Measurements from ENCODE around the gene RSAD2. TPM values are rescaled to one million over a fixed set of nuclear protein-coding genes. Genes with fewer than 3 reads are reported as not detected.

Gene RSAD2
- polyA plus RNA-seq, 4 donors: 0.81 to 3.7 (median 1.8) TPM

DNA sequence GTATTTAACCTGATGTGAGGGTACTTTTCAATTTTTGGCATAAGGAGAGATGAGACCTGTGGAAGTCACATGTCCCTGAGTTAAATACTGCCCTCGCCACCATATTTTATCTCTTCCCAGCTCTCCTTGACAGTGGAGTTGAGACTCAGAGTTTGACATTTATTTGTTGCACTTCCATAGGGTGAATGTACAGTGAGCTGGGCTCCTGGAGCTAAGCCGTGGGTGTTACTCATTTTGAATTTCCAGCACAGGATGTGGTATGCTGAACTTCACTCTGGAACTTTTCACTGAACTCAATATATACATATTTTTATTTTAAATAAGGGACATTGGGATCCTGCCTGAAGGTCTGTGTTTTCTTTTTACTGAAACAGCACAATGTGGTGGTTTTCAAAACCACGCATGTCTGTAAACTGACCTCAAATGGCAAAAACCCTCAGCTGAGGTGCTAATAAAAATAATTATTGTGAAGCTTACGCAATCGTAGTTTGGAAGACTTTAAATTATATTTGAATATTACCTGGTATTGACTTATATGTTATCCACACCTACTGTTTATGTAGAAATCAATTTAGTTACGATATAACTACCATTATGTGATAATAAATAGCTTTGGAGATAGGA lies 51.7 kb downstream of the RSAD2 start:
- Histone ChIP-seq H3K9me3 (ENCODE audit: control insufficient read depth in 2 of 2, insufficient read depth in 1 of 2, low read depth in 1 of 2, low read length in 1 of 2) (no peaks in the 10 kb centered on the region), H3K4me1 (ENCODE audit: control insufficient read depth in 3 of 3, insufficient read depth in 2 of 3, low read depth in 1 of 3, low read length in 2 of 3) (peaks cover 0 to 5% (median 0%) of the 10 kb centered on the region in 3 donors), H3K36me3 (ENCODE audit: control insufficient read depth in 3 of 3, insufficient read depth in 2 of 3, low read depth in 1 of 3, low read length in 3 of 3) (no peaks in the 10 kb centered on the region), H3K27ac (ENCODE audit: low read depth in 1 of 3, low read length in 2 of 3) (no peak overlapping the region), H3K4me3 (ENCODE audit: low read depth in 1 of 3, low read length in 3 of 3) (no peak overlapping the region), H3K27me3 (ENCODE audit: control insufficient read depth in 3 of 3, insufficient read depth in 3 of 3, low read length in 3 of 3) (no peaks in the 10 kb centered on the region)
- no peak for FAIRE-seq
- WGBS, 3 donors: 60 to 73% (median 69%) methylated on average over 6 of the region's 6 CpGs
- DNase-seq: no peak

DNA sequence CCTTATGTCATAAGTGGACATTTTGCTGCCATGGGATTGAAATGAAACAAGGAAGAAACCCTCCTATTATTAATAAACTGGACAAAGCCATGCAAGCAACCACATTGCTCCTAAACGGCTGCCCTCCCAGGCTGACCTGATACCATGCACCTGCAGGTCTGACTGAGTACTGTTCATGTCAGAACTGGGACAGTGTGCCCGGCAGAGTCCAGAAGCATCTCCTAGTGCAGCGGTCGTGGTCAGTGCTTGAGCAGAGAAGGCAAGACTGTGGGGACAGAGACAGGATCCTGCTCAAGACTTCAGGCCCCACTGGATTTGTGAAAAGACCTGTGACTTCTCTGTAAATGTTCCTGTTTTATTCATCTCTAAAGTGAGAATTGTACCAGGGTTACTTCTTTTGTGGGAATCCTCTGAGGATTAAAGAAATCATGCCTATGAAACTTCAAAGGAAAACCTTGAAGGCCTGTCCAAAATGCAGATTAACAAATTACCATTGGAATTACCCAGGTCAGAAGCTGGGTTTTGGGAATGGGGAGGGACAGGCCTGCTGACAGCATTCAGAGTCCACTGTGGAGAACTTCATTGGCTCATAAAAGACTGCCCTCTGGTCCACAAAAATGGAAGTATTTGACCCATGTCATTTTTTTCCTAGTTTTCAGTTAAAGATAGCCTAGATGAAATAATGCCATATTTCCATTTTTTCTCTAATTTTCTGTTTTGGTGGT lies 53.5 kb downstream of the RSAD2 start:
- H3K4me1 ChIP-seq (ENCODE audit: control insufficient read depth in 3 of 3, insufficient read depth in 2 of 3, low read depth in 1 of 3, low read length in 2 of 3): peaks cover 0 to 5% (median 0%) of the 10 kb centered on the region in 3 donors
- H3K9me3 ChIP-seq (ENCODE audit: control insufficient read depth in 2 of 2, insufficient read depth in 1 of 2, low read depth in 1 of 2, low read length in 1 of 2): no peaks in the 10 kb centered on the region
- H3K4me3 ChIP-seq (ENCODE audit: low read depth in 1 of 3, low read length in 3 of 3): no peak overlapping the region
- no peaks in the 10 kb centered on the region for H3K36me3 ChIP-seq (ENCODE audit: control insufficient read depth in 3 of 3, insufficient read depth in 2 of 3, low read depth in 1 of 3, low read length in 3 of 3)
- H3K27me3 ChIP-seq (ENCODE audit: control insufficient read depth in 3 of 3, insufficient read depth in 3 of 3, low read length in 3 of 3): no peaks in the 10 kb centered on the region
- no peak for FAIRE-seq
- WGBS, 3 donors: 79 to 81% (median 80%) methylated on average over 4 of the region's 4 CpGs
- H3K27ac ChIP-seq (ENCODE audit: low read depth in 1 of 3, low read length in 2 of 3): no peak overlapping the region
- no peak for DNase-seq

DNA sequence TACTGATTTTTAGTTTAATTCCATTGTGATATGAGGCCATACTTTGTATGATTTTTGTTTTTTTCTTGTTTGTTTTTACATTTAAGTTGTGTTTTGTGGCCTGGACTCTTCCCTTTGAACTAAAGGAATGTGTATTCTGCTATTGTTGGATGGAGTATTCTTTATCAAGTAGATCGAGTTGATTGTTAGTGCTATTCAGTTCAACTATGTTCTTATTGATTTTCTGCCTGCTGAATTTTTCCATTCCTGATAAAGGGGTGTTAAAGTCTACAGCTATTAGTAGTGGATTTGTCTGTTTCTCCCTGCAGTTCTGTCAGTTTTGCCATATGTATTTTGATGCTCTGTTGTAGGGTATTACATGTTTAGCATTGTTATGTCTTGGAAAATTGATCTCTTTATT lies 54.2 kb downstream of the RSAD2 start:
- no peaks in the 10 kb centered on the region for H3K27me3 ChIP-seq (ENCODE audit: control insufficient read depth in 3 of 3, insufficient read depth in 3 of 3, low read length in 3 of 3)
- no peak overlapping the region for H3K27ac ChIP-seq (ENCODE audit: low read depth in 1 of 3, low read length in 2 of 3)
- H3K4me1 ChIP-seq (ENCODE audit: control insufficient read depth in 3 of 3, insufficient read depth in 2 of 3, low read depth in 1 of 3, low read length in 2 of 3): peaks cover 0 to 5% (median 0%) of the 10 kb centered on the region in 3 donors
- DNase-seq (peak in 1 of 2 donors; percentile 40), FAIRE-seq (no peak)
- H3K9me3 ChIP-seq (ENCODE audit: control insufficient read depth in 2 of 2, insufficient read depth in 1 of 2, low read depth in 1 of 2, low read length in 1 of 2): no peaks in the 10 kb centered on the region
- H3K4me3 ChIP-seq (ENCODE audit: low read depth in 1 of 3, low read length in 3 of 3): no peak overlapping the region
- no peaks in the 10 kb centered on the region for H3K36me3 ChIP-seq (ENCODE audit: control insufficient read depth in 3 of 3, insufficient read depth in 2 of 3, low read depth in 1 of 3, low read length in 3 of 3)
- 17 to 60% (median 33%) methylated on average over 1 of the region's 1 CpG for WGBS, 3 donors

DNA sequence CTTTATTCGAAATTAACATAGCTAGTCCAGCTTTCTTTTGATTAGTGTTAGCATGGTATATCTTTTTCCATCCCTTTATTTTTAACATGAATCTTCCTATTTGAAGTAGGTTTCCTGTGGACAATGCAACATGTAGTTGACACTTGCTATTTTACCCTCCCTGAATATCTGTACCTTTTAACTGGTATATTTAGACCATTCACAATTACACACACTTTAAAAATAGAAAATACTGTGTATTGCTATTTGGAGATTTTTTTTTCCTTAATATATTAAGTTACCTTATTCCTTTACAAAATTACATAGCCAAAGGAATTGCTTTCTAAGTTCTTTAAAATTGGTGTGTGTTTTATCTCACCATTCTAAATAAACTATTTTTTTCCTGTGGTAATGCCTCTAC lies 54.6 kb downstream of the RSAD2 start:
- no peak for FAIRE-seq
- no peak for DNase-seq
- Histone ChIP-seq H3K27me3 (ENCODE audit: control insufficient read depth in 3 of 3, insufficient read depth in 3 of 3, low read length in 3 of 3) (no peaks in the 10 kb centered on the region), H3K4me3 (ENCODE audit: low read depth in 1 of 3, low read length in 3 of 3) (no peak overlapping the region), H3K36me3 (ENCODE audit: control insufficient read depth in 3 of 3, insufficient read depth in 2 of 3, low read depth in 1 of 3, low read length in 3 of 3) (no peaks in the 10 kb centered on the region), H3K27ac (ENCODE audit: low read depth in 1 of 3, low read length in 2 of 3) (no peak overlapping the region), H3K9me3 (ENCODE audit: control insufficient read depth in 2 of 2, insufficient read depth in 1 of 2, low read depth in 1 of 2, low read length in 1 of 2) (no peaks in the 10 kb centered on the region), H3K4me1 (ENCODE audit: control insufficient read depth in 3 of 3, insufficient read depth in 2 of 3, low read depth in 1 of 3, low read length in 2 of 3) (peaks cover 0 to 2% (median 0%) of the 10 kb centered on the region in 3 donors)
- 73 to 88% (median 74%) methylated on average over 1 of the region's 1 CpG for WGBS, 3 donors

DNA sequence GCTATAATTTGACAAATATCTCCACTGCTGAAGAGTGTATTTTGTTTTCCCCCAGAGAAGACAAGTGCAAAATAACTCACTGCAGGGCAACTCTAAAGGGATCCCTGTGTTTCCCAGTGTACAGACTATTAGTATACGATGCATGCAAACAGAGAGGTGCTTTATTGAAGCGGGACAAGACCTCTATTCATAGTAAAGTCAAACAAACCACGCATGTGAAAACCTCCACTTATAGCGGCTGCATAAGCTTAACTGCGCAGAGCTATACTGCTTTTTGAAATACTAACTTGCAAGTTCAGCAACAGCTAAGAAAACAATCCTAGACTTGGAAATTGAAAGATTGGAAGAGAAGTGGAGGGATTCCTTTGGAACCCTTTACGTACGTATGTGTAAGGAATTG lies 55.3 kb downstream of the RSAD2 start:
- Histone ChIP-seq H3K4me1 (ENCODE audit: control insufficient read depth in 3 of 3, insufficient read depth in 2 of 3, low read depth in 1 of 3, low read length in 2 of 3) (no peaks in the 10 kb centered on the region), H3K27ac (ENCODE audit: low read depth in 1 of 3, low read length in 2 of 3) (no peak overlapping the region), H3K36me3 (ENCODE audit: control insufficient read depth in 3 of 3, insufficient read depth in 2 of 3, low read depth in 1 of 3, low read length in 3 of 3) (no peaks in the 10 kb centered on the region), H3K4me3 (ENCODE audit: low read depth in 1 of 3, low read length in 3 of 3) (no peak overlapping the region), H3K27me3 (ENCODE audit: control insufficient read depth in 3 of 3, insufficient read depth in 3 of 3, low read length in 3 of 3) (no peaks in the 10 kb centered on the region), H3K9me3 (ENCODE audit: control insufficient read depth in 2 of 2, insufficient read depth in 1 of 2, low read depth in 1 of 2, low read length in 1 of 2) (no peaks in the 10 kb centered on the region)
- DNase-seq: no peak
- no peak for FAIRE-seq
- 93 to 96% (median 94%) methylated on average over 7 of the region's 7 CpGs for WGBS, 3 donors

DNA sequence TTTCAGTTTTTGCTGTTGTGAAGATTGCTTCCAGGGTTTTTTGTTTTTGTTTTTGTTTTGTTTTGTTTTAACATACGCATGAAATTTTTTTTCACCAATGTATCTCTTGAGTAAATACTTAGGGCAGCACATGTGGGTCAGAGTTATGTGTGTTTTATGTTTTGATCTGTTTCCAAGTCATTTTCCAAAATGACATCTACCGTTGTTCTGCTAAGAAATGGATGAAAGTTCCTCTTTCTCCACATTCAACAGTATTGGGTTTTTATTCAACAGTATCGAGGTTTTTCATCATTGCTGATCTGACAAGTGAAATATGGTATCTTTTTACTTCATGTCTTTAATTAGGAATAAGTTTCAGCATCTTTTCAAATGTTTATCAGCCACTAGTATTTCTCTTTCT lies 56.3 kb downstream of the RSAD2 start:
- WGBS, 3 donors: 82 to 86% (median 83%) methylated on average over 3 of the region's 3 CpGs
- DNase-seq: no peak
- Histone ChIP-seq H3K27me3 (ENCODE audit: control insufficient read depth in 3 of 3, insufficient read depth in 3 of 3, low read length in 3 of 3) (no peaks in the 10 kb centered on the region), H3K9me3 (ENCODE audit: control insufficient read depth in 2 of 2, insufficient read depth in 1 of 2, low read depth in 1 of 2, low read length in 1 of 2) (no peaks in the 10 kb centered on the region), H3K36me3 (ENCODE audit: control insufficient read depth in 3 of 3, insufficient read depth in 2 of 3, low read depth in 1 of 3, low read length in 3 of 3) (no peaks in the 10 kb centered on the region), H3K27ac (ENCODE audit: low read depth in 1 of 3, low read length in 2 of 3) (no peak overlapping the region), H3K4me3 (ENCODE audit: low read depth in 1 of 3, low read length in 3 of 3) (no peak overlapping the region), H3K4me1 (ENCODE audit: control insufficient read depth in 3 of 3, insufficient read depth in 2 of 3, low read depth in 1 of 3, low read length in 2 of 3) (no peaks in the 10 kb centered on the region)
- FAIRE-seq: no peak

DNA sequence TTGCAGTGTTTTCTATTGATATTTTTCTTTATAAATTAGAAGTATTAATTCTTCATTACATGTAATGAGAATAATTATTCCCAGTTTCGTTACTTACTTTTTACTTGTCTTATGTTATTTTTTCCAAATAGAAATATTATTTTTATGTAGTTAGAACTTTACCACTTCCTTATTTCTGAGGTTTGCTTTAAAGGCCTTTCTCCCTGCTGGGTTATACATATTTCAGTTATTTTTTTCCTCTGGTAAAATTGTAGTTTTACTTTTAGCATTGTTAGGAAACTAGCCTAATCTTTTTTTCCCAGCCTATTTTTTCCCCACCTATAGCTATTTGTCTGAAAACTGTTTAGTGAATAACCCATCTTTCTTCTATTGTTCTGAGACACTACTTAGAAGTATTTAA lies 56.8 kb downstream of the RSAD2 start:
- 71 to 83% (median 74%) methylated on average over 1 of the region's 1 CpG for WGBS, 3 donors
- Histone ChIP-seq H3K4me1 (ENCODE audit: control insufficient read depth in 3 of 3, insufficient read depth in 2 of 3, low read depth in 1 of 3, low read length in 2 of 3) (no peaks in the 10 kb centered on the region), H3K27ac (ENCODE audit: low read depth in 1 of 3, low read length in 2 of 3) (no peak overlapping the region), H3K4me3 (ENCODE audit: low read depth in 1 of 3, low read length in 3 of 3) (no peak overlapping the region), H3K9me3 (ENCODE audit: control insufficient read depth in 2 of 2, insufficient read depth in 1 of 2, low read depth in 1 of 2, low read length in 1 of 2) (no peaks in the 10 kb centered on the region), H3K27me3 (ENCODE audit: control insufficient read depth in 3 of 3, insufficient read depth in 3 of 3, low read length in 3 of 3) (no peaks in the 10 kb centered on the region), H3K36me3 (ENCODE audit: control insufficient read depth in 3 of 3, insufficient read depth in 2 of 3, low read depth in 1 of 3, low read length in 3 of 3) (no peaks in the 10 kb centered on the region)
- FAIRE-seq (peak; percentile 64), DNase-seq (no peak)

DNA sequence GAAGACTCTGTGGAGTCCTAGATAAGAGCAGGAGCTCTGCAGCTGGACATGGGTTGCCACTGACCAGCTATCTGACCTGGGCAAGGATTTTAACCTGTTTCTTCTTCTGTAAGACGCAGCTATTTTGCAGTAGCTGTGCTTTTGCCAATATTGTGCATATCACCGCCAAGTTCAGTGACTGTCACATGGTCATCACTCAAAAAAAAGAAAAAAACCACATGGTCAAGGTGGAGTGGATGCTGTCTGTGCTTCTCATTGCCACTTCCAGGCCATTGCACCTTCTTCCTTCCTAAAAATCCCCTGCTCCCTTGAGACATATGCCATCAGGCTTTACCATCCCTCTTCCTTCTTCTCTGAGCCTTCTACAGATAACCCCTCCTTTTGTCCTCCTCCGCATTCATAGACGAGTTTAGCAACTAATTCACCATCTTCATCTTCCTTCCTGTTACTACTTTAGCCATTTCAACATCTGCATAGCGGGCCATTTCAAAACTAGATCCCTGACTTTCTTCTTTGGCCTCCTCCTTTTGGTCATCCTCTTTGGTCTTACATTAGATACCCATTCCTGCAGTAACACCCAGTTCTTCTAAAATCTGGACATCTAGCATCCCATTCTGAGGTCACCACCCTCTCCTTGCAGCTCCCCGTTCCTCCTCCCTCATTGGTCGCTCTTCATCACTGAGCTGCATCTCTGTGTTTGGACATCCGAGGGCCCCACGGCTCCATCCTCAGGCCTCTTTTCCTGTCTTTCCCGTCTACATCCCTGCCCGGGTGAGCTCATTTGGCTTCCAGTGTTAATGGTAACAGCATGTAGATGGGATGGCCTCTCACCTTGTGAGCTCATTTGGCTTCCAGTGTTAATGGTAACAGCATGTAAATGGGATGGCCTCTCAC lies 57.4 kb downstream of the RSAD2 start:
- no peaks in the 10 kb centered on the region for H3K4me1 ChIP-seq (ENCODE audit: control insufficient read depth in 3 of 3, insufficient read depth in 2 of 3, low read depth in 1 of 3, low read length in 2 of 3)
- WGBS, 3 donors: 86 to 95% (median 90%) methylated on average over 11 of the region's 11 CpGs

More for the DNA sequence above, 57.4 kb downstream of the RSAD2 start:
- Histone ChIP-seq H3K9me3 (ENCODE audit: control insufficient read depth in 2 of 2, insufficient read depth in 1 of 2, low read depth in 1 of 2, low read length in 1 of 2) (no peaks in the 10 kb centered on the region), H3K4me3 (ENCODE audit: low read depth in 1 of 3, low read length in 3 of 3) (no peak overlapping the region), H3K27me3 (ENCODE audit: control insufficient read depth in 3 of 3, insufficient read depth in 3 of 3, low read length in 3 of 3) (no peaks in the 10 kb centered on the region), H3K36me3 (ENCODE audit: control insufficient read depth in 3 of 3, insufficient read depth in 2 of 3, low read depth in 1 of 3, low read length in 3 of 3) (no peaks in the 10 kb centered on the region), H3K27ac (ENCODE audit: low read depth in 1 of 3, low read length in 2 of 3) (no peak overlapping the region)
- FAIRE-seq (no peak), DNase-seq (no peak)

Measured in small intestine (tissue), 7 donors.